ENCODE data around the gene RNF114.
A peak's percentile ranks its signal among the peaks of the same experiment; 100 is the strongest.
"Not testable (repeated sequence)": the region's sequence is repeated elsewhere in the genome, so short reads cannot be mapped to it uniquely, and the experiment has no call there.

The RNF114 gene, protein sequence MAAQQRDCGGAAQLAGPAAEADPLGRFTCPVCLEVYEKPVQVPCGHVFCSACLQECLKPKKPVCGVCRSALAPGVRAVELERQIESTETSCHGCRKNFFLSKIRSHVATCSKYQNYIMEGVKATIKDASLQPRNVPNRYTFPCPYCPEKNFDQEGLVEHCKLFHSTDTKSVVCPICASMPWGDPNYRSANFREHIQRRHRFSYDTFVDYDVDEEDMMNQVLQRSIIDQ

DNA sequence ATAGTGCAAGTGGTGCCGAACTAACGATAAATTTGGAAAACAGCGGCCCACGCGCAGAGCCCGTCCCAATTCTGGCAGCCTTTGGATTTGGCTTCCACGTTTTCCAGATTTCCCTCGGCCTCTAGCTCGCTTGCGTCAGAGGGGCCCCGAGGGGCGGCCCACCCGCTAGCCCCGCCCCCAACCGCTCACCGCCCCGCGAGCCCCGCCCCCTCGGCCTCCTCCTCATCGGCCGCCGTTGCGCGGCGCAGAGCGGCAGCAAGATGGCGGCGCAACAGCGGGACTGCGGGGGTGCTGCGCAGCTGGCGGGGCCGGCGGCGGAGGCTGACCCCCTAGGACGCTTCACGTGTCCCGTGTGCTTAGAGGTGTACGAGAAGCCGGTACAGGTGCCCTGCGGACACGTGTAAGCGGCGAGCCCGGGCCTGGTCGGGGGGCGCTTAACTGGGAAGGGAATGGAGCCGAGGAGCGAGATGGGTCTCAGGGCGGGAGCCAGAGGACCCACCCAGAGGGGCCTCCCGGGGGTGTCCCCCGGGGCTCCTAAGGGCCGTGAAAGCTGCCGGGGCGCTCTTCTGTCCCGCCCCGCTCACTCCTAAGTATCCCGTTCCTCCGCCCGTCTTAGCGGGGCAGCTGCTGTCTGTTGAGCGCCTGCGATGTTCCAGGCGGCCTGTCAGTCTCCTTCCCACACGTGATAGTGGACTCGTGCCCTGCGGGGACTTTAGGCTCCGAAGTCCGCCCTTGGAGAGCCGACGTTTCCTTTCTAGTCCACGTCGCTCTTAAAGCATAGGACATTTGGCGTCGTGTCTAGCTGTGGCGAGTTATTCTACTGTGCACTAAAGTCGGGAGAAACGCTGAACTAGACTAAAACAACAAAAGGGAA lies at the start of gene RNF114:
Gene RNF114 (plus strand): TSS at position 245 of the 874 bp plus-strand sequence. CDS start 16 bp downstream, at position 261.
- peak; percentile 91 for DNase-seq

DNA sequence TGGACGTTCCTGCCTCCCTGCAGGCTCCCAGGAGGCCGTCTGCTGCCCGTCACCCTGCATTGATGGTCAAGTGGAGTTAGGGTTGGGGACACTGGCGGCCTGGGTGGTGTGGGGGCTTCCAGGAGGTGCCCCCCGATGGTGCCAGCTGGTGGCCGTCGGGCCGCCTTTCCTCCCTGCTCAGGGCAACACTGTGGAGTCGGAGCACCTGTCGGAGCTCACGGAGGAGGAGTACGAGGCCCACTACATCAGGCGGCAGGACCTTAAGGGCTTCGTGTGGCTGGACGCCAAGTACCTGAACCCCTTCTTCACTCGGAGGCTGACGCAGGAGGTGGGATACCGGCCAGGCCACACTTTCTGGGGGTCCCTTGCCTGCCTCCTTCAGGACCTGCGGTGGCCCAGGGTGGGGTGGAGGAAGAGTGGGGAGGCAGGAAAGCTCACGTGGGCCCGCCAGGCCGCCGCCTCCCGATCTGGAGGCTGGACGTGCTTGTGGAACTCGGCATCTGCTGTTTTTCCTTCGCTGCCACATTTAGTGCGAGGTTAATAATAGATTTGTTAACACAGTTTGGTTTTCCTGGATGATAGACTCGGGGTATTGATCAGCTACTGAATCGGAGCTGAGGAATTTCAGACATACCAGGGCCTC lies 49.5 kb upstream of the RNF114 start:
- no peak for DNase-seq

DNA sequence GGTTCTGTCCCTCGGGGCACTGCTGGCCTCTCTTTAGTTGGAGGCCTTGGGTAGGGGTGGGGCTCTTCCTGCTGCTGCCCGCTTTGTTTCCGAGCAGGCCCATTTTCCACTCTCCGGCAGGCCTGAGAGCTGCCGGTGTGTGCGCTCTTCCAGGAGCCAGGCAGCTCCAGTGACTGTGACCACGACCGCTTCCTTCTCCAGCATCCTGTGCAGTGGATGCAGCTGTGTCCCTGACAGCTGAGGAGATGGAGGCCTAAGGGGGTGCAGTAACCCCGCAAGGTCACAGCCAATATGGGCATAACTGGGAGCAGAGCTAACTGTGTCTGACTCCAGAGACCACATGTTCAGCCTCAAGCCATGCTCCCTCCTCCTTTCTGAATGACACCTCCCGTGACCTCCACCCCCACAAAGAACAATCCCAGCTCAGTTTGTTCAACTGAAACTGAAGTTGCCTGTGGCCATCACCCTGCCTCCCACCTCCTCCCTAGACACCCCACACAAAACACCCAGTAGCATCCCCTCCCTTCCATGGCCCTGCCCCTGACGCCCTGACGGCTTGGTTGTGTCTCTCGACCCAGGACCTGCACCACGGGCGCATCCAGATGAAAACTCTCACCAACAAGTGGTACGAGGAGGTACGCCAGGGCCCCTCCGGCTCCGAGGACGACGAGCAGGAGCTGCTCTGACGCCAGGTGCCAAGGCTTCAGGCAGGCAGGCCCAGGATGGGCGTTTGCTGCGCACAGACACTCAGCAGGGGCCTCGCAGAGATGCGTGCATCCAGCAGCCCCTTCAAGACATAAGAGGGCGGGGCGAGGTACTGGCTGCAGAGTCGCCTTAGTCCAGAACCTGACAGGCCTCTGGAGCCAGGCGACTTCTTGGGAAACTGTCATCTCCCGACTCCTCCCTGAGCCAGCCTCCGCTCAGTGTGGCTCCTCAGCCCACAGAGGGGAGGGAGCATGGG lies 48.7 kb upstream of the RNF114 start:
- DNase-seq = no peak

DNA sequence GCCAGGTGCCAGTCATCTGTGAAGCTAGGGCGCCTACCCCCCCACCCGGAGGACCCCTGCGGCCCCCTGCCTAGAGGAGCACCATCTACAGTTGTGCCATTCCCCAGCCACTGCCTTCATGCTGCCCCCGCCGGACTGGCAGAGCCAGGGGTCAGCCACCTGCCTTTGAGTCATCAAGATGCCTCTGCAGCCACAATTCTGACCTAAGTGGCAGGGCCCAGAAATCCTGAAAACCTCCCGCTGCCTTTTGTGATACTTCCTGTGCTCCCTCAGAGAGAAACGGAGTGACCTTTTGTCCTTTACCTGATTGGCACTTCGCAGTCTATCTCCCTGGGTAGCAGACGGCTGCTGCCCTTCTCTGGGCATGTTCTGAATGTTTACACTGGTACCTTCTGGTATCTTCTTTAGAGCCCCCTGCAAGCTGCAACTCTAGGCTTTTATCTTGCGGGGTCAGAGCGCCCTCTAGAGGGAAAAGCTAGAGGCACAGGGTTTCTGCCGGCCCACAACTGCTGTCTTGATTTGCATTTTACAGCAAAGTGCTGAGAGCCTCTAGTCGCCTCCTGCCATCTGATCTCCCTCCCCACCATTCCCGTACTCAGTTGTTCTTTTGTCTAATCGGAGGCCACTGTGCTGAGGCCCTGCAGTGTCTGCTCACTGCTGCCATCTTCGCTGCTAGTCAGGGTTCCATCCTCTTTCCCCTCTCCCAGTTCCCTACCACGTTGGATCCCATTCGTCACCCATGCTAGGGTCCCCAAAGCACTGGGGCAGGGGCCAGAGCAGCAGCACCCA lies 47.8 kb upstream of the RNF114 start:
- peak; percentile 44 for DNase-seq

DNA sequence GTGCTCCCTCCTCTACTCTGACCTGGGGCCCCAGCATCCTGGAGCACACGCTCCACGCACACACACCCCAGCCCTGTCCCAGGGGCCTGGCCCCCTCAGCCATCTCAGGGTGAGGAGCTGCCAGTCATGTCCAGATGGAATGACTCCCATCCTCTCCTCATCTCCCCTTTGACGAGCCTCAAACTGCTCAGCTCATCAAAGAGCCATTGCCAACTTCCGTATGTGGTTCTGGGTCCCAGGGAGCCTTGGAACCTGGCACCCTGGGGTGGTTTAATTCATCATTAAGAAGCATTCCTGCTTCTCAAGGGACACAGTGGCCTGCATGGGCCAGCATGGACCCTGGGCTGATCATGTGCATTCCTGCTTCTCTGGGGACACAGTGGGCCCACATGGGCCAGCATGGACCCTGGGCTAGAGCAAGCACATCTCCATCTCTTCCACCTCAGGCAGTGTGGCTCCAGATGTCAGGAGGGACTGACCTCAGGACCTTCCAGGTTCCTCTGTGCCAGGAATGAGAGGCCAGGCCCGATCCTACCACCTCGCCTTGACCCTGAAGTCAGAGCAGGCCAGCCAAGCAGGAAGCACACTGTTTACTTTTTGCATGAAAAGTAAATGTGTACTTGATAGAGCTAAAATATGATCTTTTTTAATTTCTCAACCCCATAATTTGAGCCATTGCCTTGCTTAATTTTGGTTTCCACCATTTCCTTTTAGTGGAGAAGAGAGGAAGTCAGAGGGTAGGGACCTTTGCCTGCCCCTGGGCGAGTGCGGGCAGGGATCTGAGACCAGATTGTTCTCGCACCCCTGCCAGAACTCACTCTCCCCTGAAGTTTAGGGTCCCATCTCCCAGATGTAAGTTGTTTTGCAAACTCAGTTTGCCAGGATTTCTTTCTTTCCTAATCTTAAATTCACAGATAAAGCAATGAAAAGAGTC lies 46.9 kb upstream of the RNF114 start:
- DNase-seq = no peak

DNA sequence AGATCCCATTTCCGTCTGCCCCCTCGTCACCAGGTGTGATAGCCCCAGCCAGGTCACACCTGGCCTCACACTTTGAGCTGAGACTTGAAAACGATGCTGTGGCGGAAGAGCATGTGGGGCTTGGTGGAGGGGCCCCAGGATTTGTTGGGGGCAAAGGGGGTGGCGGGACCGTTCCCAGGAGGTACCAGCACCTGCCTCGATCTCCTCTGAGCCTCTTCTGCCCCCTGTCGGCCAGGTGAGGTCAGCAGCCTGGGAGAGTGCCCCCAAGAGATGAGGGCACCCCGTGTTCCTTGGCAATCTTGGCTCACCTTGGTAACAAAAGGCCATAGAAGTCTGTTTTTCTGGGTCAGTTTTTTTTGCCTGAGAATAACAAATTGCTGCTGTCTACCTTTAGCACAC lies 46.3 kb upstream of the RNF114 start:
- no peak for DNase-seq

DNA sequence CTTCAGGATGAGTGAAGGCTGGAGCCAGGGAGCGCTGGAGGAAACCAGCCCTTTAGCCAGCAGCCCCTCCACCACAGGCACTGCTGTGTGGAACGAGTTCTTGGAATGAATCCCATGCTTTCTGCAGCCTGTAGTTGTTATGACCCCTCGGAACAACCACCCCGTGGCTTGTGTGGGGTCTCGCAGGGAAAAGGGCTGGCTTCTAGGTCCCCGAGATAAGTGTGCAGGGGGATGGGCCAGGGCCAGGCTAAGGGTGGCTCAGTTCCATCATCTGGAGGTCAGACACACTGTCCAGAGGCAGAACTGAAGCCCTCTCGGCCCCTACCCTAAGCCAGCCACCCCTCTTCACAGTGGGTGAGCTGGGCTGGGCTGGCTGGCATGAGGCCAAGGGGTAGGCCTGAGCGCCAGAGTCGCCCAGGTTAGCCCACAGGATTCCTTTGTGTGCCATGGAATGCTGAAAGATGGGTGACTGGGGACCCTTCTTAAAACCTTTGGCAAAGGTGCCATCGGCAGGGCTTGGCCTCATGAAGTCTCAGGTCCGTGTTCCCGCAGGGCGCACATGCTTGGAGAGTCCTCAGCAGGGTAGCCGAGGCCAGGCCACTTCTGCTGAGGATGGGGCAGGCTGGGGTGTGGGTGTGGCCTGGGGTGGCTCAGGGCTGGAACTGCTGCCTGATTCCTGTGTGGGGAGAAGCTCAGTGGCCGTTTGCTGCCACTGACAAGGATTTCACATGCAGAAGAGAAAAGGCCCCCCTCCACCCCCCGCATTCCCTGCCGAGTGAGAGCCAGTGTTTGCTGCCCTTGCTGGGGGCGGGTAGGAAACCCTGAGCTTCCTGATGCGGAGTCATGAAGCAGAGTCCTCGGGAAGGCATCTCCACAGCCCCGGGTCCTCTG lies 45.5 kb upstream of the RNF114 start:
- peak; percentile 40 for DNase-seq

DNA sequence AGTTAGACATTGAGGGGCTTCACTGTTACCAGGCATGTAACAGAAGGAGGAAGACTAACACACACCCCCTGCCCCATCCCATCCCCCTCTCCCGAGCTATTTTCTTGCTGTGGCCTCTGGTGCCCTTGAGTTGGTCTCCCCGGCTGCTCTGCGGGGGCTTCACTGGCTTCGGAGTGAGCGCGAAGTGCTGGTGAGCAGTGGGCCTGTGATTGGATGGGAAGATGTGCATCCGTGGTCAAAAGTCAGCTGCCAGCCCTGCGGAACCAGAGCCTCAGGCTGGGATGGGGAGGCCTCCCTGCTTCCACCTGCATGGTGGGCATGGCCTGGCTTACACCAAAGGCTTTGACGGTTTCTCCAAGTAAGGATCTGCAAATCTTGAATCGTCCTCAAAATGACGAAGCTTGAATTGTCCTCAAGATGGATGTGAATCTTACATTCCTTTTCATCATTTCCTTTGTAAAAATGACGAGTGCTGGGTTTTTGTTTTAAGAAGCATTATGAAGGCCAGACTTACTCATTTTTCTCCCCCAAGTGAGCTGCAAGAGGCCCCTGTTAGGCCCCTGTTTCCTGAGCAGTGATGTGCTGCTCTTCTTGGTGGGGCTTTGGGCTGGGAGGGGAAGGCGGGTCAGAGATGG lies 44.6 kb upstream of the RNF114 start:
- DNase-seq = peak; percentile 64

DNA sequence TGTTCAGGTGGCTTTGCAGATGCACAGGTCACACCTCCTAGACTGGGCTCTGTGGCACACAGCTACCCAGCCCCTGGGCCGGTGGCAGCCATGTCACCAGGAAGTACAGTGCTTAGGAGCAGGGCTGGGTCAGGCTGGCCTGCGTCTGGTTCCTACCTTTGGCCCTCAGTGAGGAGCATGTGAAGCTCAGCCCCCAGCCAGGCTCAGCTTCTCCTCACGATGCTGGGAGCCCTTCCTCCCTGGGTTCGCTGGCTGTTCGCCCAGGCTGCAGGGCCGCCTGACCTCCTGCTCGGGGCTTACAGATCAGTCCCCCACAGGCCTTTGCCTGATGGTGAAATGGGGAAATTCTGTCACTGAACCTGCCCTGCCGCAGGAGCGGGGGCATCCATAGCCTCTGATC lies 43.9 kb upstream of the RNF114 start:
- DNase-seq = no peak

DNA sequence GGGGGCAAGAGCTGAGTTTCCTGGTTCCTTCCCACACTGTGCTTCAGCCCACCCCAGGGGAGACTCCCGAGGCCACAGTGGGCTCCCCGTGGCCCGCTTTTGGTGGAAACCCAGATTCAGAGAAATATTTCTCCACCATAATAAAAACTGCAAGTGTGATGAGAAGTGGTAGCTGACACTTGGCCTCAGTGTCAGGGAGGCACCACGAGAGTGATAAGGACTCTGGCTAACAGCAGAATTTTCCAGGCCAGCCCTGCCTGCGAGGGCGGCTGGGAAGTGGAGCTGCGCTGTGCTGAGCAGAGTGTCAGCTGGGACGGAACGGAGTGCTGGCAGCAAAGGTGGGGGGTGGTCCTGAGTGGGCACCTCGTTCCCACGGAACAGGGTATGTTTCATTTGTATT lies 43.4 kb upstream of the RNF114 start:
- DNase-seq = no peak

DNA sequence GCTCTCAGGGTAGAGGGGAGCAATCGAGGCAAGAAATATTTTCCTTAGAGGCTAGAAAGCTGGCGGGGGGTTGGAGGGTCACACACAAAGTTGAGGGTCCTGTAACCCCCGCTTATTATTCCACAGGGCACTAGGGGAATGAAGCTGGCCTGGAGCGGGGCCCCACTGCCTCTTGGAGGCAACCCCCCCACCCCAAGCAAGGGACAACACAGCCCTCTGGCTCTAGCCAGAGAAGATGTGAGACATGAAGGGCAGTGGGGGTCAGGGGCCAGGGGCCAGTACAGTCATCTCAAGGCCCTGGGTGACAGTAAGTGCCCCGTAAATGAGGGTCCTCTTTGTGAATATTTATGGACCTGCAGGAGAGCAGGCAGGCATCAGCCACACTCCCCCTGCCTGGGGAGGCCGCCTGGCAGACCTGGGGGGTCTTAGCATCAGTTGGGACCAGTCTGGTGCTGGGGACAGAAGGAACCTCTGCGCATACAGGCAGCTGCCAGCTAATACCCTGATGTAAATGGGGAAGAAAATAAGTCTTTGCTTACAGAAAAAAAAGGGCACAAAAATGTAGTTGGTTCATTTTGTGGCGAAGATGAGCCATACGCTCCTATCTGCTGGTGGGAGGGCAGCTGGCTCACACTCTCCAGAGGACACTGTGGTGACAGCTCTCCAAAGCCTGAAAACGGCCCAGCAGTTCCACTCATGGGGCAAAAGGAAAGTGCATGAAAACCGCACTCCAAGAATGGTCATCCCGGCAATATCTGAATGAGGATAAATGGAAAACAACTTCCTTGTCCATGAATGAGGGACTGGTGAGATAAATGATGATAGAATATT lies 42.7 kb upstream of the RNF114 start:
- DNase-seq = no peak

DNA sequence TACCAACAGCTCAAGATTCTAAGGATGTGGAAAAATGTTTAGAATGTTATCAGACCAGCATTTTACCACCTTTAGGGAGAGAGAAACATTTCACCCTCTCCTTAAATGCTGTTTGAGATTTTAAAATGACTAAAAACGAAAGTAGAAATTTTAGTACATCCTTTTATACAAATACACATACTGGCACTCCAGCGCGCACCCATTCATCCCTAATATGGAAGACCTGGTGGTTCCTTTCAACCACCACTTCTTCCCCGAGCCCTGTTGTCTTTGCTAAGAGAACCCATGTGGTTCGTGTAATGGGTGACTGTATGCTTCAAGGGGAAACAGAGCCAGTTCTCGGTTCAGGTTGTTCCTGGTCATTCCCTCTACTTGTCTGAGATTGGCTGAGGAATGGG lies 42.1 kb upstream of the RNF114 start:
- DNase-seq = no peak

DNA sequence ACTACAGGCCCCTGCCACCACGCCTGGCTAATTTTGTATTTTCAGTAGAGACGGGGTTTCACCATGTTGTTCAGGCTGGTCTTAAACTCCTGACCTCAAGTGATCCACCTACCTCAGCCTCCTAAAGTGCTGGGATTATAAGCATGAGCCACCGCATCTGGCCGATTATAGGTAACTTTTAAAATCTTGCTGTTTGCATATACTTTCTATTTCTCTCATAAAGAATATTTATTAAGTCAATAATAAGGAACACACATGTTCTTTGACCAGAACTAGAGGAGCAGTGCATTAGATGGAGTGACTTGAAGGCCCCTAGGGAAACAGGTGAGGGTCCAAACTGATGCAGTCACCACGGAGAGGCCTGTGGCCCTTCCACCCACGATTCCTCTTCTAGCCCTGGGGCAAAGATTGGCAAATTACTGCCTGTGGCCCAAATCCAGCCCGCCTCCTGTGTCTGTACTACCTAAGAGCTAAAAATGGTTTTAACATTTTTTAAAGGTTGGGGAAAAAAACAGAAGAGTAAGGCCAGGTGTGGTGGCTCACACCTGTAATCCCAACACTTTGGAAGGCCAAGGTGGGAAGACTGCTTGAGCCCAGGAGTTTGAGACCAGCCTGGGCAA lies 40.6 kb upstream of the RNF114 start:
- not testable (repeated sequence) for DNase-seq

DNA sequence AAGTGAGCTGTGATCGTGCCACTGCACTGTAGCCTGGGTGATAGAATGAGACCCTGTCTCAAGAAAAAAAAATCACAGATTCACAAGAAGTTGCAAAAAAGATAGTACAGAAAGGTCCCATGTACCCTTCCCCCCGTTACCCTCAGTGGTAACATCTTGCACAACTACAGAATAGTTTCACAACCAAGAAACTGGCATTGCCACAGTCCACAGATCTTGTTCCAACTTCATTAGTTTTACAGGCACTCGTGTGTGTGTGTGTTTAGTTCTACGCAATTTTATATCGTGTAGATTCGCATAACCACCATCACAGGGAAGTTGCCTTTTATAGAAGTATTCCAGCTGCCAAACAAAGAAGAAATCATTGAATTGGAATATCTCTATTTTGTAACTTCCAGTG lies 40.0 kb upstream of the RNF114 start:
- DNase-seq = no peak

DNA sequence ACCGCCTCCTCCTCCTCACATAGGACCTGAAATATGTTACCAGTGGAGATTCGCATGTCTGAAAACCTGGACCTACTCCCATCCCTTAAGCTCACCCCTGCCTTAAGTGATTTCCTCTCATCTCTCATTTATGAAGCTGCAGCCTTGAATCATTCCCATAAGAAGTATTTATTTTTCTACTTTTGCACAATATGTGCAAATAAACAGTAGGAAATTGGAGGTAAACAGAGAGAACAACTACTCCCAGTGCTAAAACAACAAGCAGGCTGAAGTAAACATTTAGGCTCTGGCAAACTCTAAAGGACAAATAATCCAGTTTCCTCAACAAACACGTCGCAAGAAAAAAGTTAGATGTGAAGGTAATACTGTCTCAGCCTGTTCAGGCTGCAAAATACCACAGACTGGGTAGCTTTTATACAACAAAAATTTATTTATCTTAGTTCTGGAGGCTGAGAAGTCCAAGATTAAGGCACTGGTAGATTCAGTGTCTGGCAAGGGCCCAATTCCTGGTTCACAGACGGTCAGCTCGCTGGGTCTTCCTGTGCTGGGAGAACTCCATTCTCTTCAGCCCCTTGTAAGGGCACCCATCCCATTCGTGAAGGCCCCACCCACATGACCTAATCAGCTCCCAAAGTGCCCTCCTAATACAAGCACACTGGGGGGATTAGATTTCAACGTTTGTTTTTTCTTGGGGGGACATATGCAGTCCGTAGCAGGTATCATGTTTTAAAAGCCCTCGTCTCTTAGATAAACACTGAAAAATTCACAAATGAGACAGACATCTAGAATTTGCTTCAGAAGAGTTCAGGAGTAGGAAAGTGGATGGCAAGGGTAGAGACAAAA lies 36.4 kb upstream of the RNF114 start:
- no peak for DNase-seq

DNA sequence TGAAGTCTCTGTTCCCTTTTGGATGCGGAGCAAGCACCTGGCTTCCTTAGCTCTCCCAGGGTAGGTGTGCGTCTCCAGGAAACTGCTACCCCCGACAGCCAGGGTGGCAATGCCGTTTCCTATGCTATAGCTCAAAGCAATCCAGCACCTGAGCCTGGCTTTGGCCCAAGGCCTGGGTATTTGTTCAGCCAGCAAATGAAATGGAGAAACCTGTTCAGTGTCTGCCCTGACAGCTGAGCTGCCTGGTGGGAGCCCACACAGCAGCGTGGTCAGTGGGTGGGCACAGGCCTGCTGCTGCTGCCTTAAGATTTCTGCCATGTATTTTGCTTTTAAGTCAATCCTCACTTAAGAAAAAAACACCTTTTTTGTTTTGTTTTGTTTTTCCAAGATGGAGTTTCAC lies 34.6 kb upstream of the RNF114 start:
- no peak for DNase-seq

Measured in fibroblast of skin of right biceps (primary cell).